SK-N-SH (cell line): Measurements from ENCODE around the gene CD274. TPM values are rescaled to one million over a fixed set of nuclear protein-coding genes. Genes with fewer than 3 reads are reported as not detected.

Experiments used
- CTCF ChIA-PET: fragments of 300-600, 350-600 bp; formaldehyde crosslinking; extraction: SDS; loops from one replicate; lab custom pipeline; 2021; lab: Yijun Ruan, JAX
- POLR2A ChIA-PET: fragments of 350-600 bp; sonication (Branson Sonifier 250); formaldehyde crosslinking; extraction: SDS; loops from one replicate; lab custom pipeline; 2020; ENCODE audit warnings: antibody characterized with exemption, inconsistent platforms; lab: Yijun Ruan, JAX
- DNase-seq: peaks from one replicate; pipeline ENCODE4 v3.0.0; 2012
- H2AFZ ChIP-seq: fragments of 200-600 bp; sonication (generic); 2 replicates; pipeline ENCODE4 v1.8.1; 2016; ENCODE audit warnings: antibody characterized with exemption, mild to moderate bottlenecking, low read depth
- H3F3A ChIP-seq: fragments of 200-600 bp; sonication (generic); replicated peaks from 2 replicates; pipeline ENCODE3; 2016; ENCODE audit warnings: antibody characterized with exemption, mild to moderate bottlenecking; ENCODE audit not compliant: insufficient read depth
- H3K27ac ChIP-seq, 2 experiments: fragments of 200-500 bp in 1 of 2; fragments of 200-600 bp in 1 of 2; sonication (Bioruptor generic) in 1 of 2; sonication (generic), shearing (Covaris generic) in 1 of 2; 2 replicates each; pipeline versions ENCODE4 v1.5.1 to v1.6.1; 2014 to 2016; ENCODE audit warnings: low read depth in 2 of 2, inconsistent platforms in 1 of 2, low read length in 1 of 2, mild to moderate bottlenecking in 1 of 2, mixed read lengths in 1 of 2
- H3K27me3 ChIP-seq: fragments of 200-600 bp; sonication (generic), shearing (Covaris generic); 2 replicates; pipeline ENCODE4 v1.6.1; 2016; ENCODE audit warnings: mixed run types; ENCODE audit not compliant: insufficient read depth
- H3K36me3 ChIP-seq, 2 experiments: fragments of 200-500 bp in 1 of 2; fragments of 200-600 bp in 1 of 2; sonication (Bioruptor generic) in 1 of 2; sonication (generic) in 1 of 2; replicated peaks in 1 of 2; 2 replicates each; pipeline versions ENCODE3 to v1.5.1; 2014 to 2016; ENCODE audit warnings: low read length in 1 of 2, mild to moderate bottlenecking in 1 of 2; ENCODE audit not compliant: insufficient read depth in 2 of 2, control insufficient read depth in 1 of 2
- H3K4me1 ChIP-seq, 2 experiments: fragments of 200-500 bp in 1 of 2; fragments of 200-600 bp in 1 of 2; sonication (Bioruptor generic) in 1 of 2; sonication (generic), shearing (Covaris generic) in 1 of 2; 2 replicates each; pipeline versions ENCODE4 v1.5.1 to v1.6.1; 2014 to 2016; ENCODE audit warnings: low read depth in 1 of 2, low read length in 1 of 2, mixed run types in 1 of 2; ENCODE audit not compliant: insufficient read depth in 2 of 2, control insufficient read depth in 1 of 2
- H3K4me2 ChIP-seq: fragments of 200-600 bp; sonication (generic), shearing (Covaris generic); 2 replicates; pipeline ENCODE4 v1.6.1; 2017; ENCODE audit warnings: mixed run types
- H3K4me3 ChIP-seq, 2 experiments: fragments of 200-500 bp in 1 of 2; fragments of 200-600 bp in 1 of 2; sonication (Bioruptor generic) in 1 of 2; sonication (generic), shearing (Covaris generic) in 1 of 2; 2 replicates each; pipeline versions ENCODE4 v1.5.1 to v1.8.1; 2014 to 2016; ENCODE audit warnings: low read depth in 2 of 2, inconsistent platforms in 1 of 2, low read length in 1 of 2, mild to moderate bottlenecking in 1 of 2, mixed read lengths in 1 of 2, moderate library complexity in 1 of 2
- H3K79me2 ChIP-seq: fragments of 200-600 bp; sonication (generic); 2 replicates; pipeline ENCODE4 v1.8.1; 2017; ENCODE audit warnings: mild to moderate bottlenecking; ENCODE audit not compliant: insufficient read depth
- H3K9ac ChIP-seq: fragments of 200-600 bp; sonication (generic); 2 replicates; pipeline ENCODE4 v1.6.1; 2017; ENCODE audit warnings: mixed run types
- H3K9me2 ChIP-seq: fragments of 200-600 bp; sonication (generic); 2 replicates; pipeline ENCODE4 v1.6.1; 2017; ENCODE audit warnings: mixed run types
- H3K9me3 ChIP-seq: fragments of 200-600 bp; sonication (generic); 2 replicates; pipeline ENCODE4 v1.6.1; 2017; ENCODE audit warnings: mixed run types, mild to moderate bottlenecking, moderate library complexity
- H4K20me1 ChIP-seq: fragments of 200-600 bp; sonication (generic); 2 replicates; pipeline ENCODE4 v1.6.1; 2017; ENCODE audit warnings: mild to moderate bottlenecking, mixed run types; ENCODE audit not compliant: insufficient read depth
- ELF1 ChIP-seq: IDR thresholded peaks from 2 replicates; pipeline ENCODE4 v1.4.0; 2012
- GABPA ChIP-seq: IDR thresholded peaks from 2 replicates; pipeline ENCODE4 v1.4.0; 2012; ENCODE audit warnings: low read depth, mild to moderate bottlenecking
- GATA2 ChIP-seq: sonication (generic); formaldehyde crosslinking; IDR thresholded peaks from 2 replicates; pipeline ENCODE4 v1.5.0; 2020; ENCODE audit warnings: mild to moderate bottlenecking, missing genetic modification reagents
- JUND ChIP-seq: IDR thresholded peaks from 2 replicates; pipeline ENCODE4 v1.4.0; 2012
- MEF2A ChIP-seq: IDR thresholded peaks from 2 replicates; pipeline ENCODE4 v1.4.0; 2012; ENCODE audit warnings: low read depth, borderline replicate concordance
- NRF1 ChIP-seq: IDR thresholded peaks from 2 replicates; pipeline ENCODE4 v1.6.1; 2012; ENCODE audit warnings: low read depth, mild to moderate bottlenecking, low read length
- RCOR1 ChIP-seq: fragments of 150-350 bp; IDR thresholded peaks from 2 replicates; pipeline ENCODE4 v1.6.1; 2017; ENCODE audit warnings: antibody characterized with exemption, low read length
- TCF12 ChIP-seq: IDR thresholded peaks from 2 replicates; pipeline ENCODE4 v1.4.0; 2012
- WGBS: methylation state at CpG from one replicate; pipeline ENCODE4 v1.1.6; 2017; ENCODE audit warnings: low lambda C conversion rate; 5-methylcytosine and 5-hydroxymethylcytosine counted together
- polyA plus RNA-seq, 3 experiments: library from polyadenylated mRNA; depleted of rRNA; stranded (reverse); fragments of >200 nt; gene quantifications; 2 replicates each; pipeline ENCODE4 v1.2.3, GENCODE V29; 2012
- TF ChIP-seq, protein P1 (sequence below): fragments of 200-600 bp; sonication (generic); IDR thresholded peaks from 2 replicates; pipeline ENCODE4 v1.6.1; 2017; ENCODE audit warnings: antibody characterized with exemption, mild to moderate bottlenecking, moderate library complexity
- TF ChIP-seq, protein P2 (sequence below): IDR thresholded peaks from 2 replicates; pipeline ENCODE4 v1.4.0; 2012; ENCODE audit warnings: low read depth, borderline replicate concordance
- TF ChIP-seq, protein P3 (sequence below): fragments of 150-350 bp; IDR thresholded peaks from 2 replicates; pipeline ENCODE4 v1.6.1; 2017; ENCODE audit warnings: antibody characterized with exemption, low read length, low read depth, borderline replicate concordance

CD274 gene
- polyA plus RNA-seq, 1 of the 3 experiments (the other 2 are of a cell fraction): 25.8 TPM

DNA sequence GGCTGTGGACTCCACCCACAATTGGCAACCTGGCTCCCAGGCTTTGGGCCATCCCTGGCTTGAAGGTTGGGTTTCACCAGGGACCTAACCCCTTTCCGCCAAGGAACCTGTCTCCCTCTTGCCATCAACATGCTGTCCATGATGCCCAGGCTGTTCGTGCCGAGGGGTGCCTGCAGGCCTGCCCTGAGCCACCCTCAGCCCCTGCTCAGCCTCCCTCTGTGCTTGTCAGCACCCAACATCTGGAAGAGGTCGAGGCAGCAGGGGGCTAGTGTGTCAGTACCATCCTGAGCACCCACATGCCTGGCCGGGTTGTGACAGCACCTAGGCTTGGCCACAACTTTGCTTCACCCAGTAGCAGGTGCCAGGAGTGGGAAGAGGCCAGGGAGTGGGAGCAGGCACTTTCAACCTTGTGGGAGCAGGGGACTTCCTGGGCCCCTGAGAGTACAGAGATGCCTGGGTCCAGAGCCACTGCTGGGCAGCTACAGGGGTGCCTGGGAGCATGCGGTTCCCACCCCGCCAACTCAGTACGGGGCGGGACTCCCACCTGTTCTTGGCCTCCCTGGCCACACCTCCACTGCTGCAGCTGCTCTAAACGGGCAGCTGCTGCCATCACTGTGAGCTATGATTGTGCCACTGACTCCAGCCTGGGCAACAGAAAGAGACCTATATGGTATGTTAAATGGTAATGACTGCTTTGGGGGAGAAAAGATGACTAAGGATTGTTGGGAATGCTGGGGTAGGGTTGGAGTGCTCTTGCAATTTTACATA is 66.3 kb downstream of the CD274 start (continued):
- TF ChIP-seq, protein P1, sequence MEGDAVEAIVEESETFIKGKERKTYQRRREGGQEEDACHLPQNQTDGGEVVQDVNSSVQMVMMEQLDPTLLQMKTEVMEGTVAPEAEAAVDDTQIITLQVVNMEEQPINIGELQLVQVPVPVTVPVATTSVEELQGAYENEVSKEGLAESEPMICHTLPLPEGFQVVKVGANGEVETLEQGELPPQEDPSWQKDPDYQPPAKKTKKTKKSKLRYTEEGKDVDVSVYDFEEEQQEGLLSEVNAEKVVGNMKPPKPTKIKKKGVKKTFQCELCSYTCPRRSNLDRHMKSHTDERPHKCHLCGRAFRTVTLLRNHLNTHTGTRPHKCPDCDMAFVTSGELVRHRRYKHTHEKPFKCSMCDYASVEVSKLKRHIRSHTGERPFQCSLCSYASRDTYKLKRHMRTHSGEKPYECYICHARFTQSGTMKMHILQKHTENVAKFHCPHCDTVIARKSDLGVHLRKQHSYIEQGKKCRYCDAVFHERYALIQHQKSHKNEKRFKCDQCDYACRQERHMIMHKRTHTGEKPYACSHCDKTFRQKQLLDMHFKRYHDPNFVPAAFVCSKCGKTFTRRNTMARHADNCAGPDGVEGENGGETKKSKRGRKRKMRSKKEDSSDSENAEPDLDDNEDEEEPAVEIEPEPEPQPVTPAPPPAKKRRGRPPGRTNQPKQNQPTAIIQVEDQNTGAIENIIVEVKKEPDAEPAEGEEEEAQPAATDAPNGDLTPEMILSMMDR: no peak
- TF ChIP-seq NRF1 (no peak), MEF2A (no peak), RCOR1 (no peak), GATA2 (CRISPR knock-in tag) (no peak), ELF1 (no peak)
- TF ChIP-seq, protein P2, sequence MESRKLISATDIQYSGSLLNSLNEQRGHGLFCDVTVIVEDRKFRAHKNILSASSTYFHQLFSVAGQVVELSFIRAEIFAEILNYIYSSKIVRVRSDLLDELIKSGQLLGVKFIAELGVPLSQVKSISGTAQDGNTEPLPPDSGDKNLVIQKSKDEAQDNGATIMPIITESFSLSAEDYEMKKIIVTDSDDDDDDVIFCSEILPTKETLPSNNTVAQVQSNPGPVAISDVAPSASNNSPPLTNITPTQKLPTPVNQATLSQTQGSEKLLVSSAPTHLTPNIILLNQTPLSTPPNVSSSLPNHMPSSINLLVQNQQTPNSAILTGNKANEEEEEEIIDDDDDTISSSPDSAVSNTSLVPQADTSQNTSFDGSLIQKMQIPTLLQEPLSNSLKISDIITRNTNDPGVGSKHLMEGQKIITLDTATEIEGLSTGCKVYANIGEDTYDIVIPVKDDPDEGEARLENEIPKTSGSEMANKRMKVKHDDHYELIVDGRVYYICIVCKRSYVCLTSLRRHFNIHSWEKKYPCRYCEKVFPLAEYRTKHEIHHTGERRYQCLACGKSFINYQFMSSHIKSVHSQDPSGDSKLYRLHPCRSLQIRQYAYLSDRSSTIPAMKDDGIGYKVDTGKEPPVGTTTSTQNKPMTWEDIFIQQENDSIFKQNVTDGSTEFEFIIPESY: no peak
- TF ChIP-seq, all 33 proteins: peak for 0

DNA sequence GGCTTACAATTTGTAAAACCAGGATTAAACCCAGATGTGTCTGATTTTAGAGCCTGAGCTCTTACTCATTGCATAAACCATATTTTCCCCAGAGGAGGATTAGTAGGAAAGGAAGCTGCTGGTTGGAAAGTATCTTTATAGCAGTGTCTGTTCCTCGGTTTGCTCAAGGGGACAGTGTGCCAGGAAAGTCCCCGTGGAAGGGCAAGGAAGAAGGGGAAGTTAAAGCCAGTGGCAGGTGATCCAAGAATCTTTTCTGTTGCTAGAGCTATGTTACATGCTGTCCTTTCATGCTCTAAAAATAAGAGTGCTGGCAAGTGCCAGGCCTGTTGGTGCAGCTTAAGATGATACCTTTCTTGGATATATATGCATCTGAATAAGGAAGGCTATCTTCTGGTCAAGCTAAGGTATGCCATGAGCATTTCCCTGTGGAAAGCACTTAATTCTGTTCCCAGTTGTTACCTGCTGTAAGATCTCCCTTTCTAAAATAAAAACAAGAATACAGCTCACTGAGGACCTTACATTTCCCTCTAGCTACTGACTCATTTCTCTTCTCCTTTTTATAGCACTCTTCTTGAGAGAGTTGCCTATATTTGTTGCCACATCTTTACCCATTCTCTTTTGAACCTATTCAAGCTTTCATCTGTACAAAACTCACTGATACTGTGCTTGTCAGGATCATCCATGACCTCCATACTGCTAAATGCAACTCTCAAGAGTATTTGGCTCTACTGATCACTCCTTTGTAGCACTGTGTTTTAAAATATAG is 68.0 kb downstream of the CD274 start:
- H3K9ac ChIP-seq: no peak overlapping the region
- H2AFZ ChIP-seq: peak overlapping the region; percentile 17; the same call in 1 of the 2 replicates
- H3K4me1 ChIP-seq: peaks cover 0 to 21% of the 10 kb centered on the region in 2 experiments; a peak in 2 of 4 replicates
- peaks cover 5 to 21% of the 10 kb centered on the region in 2 experiments for H3K36me3 ChIP-seq
- peak overlapping the region; percentile 52 for H3K4me2 ChIP-seq
- ChIA-PET POLR2A (interaction anchor here (0.6 kb wide), 1 partner anchor 46 kb away, joined by 3 read pairs; no protein-coding TSS in a partner anchor), CTCF (no interaction called here)
- no peaks in the 10 kb centered on the region for H3K9me2 ChIP-seq
- WGBS: 42% methylated on average over 2 of the region's 2 CpGs
- H4K20me1 ChIP-seq: no peaks in the 10 kb centered on the region
- H3F3A ChIP-seq: peaks cover 8% of the 10 kb centered on the region
- H3K27me3 ChIP-seq: no peaks in the 10 kb centered on the region
- TF ChIP-seq TCF12 (peak; percentile 47; the same call in 1 of the 2 replicates), GATA2 (CRISPR knock-in tag) (no peak), NRF1 (no peak), GABPA (no peak), JUND (no peak)
- TF ChIP-seq, protein P2: no peak
- TF ChIP-seq, protein P3, sequence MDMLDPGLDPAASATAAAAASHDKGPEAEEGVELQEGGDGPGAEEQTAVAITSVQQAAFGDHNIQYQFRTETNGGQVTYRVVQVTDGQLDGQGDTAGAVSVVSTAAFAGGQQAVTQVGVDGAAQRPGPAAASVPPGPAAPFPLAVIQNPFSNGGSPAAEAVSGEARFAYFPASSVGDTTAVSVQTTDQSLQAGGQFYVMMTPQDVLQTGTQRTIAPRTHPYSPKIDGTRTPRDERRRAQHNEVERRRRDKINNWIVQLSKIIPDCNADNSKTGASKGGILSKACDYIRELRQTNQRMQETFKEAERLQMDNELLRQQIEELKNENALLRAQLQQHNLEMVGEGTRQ: no peak
- peak overlapping the region in 1 of 2 experiments; percentile 42; a peak in 2 of 4 replicates for H3K27ac ChIP-seq
- H3K4me3 ChIP-seq: no peak overlapping the region
- DNase-seq: no peak
- peaks cover 90% of the 10 kb centered on the region for H3K79me2 ChIP-seq
- H3K9me3 ChIP-seq: no peaks in the 10 kb centered on the region
